GM13976 (cell line): ENCODE data around the gene VBP1.

Experiments
- DNase-seq: peaks from one replicate; pipeline ENCODE4 v3.0.0; 2012; ENCODE audit warnings: low spot score
- CTCF ChIP-seq: IDR thresholded peaks from 2 replicates; pipeline ENCODE4 v1.5.1; 2012; ENCODE audit warnings: borderline replicate concordance, mild to moderate bottlenecking; ENCODE audit not compliant: insufficient read depth; ENCODE audit errors: extremely low read depth, missing control alignments, control extremely low read depth
- in situ Hi-C: fragments of 300-500 bp; cut with MboI; formaldehyde crosslinking; loops from one replicate; pipeline ENCODE4 v1.12.0; 2022; ENCODE audit warnings: low sequenced_read_pairs, mixed read lengths, inconsistent platforms; ENCODE audit not compliant: unreplicated experiment

Gene VBP1

GRCh38 chrX:155235891-155236290, 19.6 kb downstream of the VBP1 start:
- TF ChIP-seq CTCF: no peak
- DNase-seq: no peak
- in situ Hi-C loops: no loop called here

- DNase-seq: no peak
- no peak for TF ChIP-seq CTCF
- in situ Hi-C loops: no loop called here
Observed at GRCh38 chrX:155237719-155238118, 21.5 kb downstream of the VBP1 start.

GRCh38 chrX:155242300-155242699, 26.0 kb downstream of the VBP1 start:
- no peak for DNase-seq
- in situ Hi-C loops: no loop called here
- no peak for TF ChIP-seq CTCF

- no peak for TF ChIP-seq CTCF
- no peak for DNase-seq
- in situ Hi-C loops: no loop called here
Observed at GRCh38 chrX:155246748-155247147, 30.5 kb downstream of the VBP1 start.

GRCh38 chrX:155247497-155247896, 31.2 kb downstream of the VBP1 start:
- no peak for DNase-seq
- TF ChIP-seq CTCF: no peak
- in situ Hi-C loops: no loop called here

- TF ChIP-seq CTCF: no peak
- in situ Hi-C loops: no loop called here
- no peak for DNase-seq
Observed at GRCh38 chrX:155251391-155251790, 35.1 kb downstream of the VBP1 start.

- no peak for TF ChIP-seq CTCF
- no peak for DNase-seq
- in situ Hi-C loops: no loop called here
Observed at GRCh38 chrX:155259752-155260151, 43.5 kb downstream of the VBP1 start.
